ENCODE results near the gene GUK1.

- TF ChIP-seq CTCF (IDR thresholded peaks at IDR 0.05; ENCODE audit: poor library complexity, severe bottlenecking) (no peak), EP300 (conservative IDR thresholded peaks at IDR 0.05; ENCODE audit: poor library complexity, severe bottlenecking) (no peak), TAF1 (IDR thresholded peaks at IDR 0.05; ENCODE audit: low read depth) (no peak), REST (IDR thresholded peaks at IDR 0.05; ENCODE audit: borderline replicate concordance) (no peak), POLR2AphosphoS5 (IDR thresholded peaks at IDR 0.05) (no peak), EZH2 (IDR thresholded peaks at IDR 0.05; ENCODE audit: borderline replicate concordance, insufficient read depth, low read length, poor library complexity, severe bottlenecking) (no peak), SMC3 (conservative IDR thresholded peaks at IDR 0.05; ENCODE audit: poor library complexity) (no peak), RAD21 (conservative IDR thresholded peaks at IDR 0.05) (no peak), MXI1 (conservative IDR thresholded peaks at IDR 0.05; ENCODE audit: poor library complexity, severe bottlenecking) (no peak)
Measured at GRCh38 chr1:228185641-228185965, 45.5 kb downstream of the GUK1 start.
